Subcutaneous adipose tissue (tissue), 4 donors: Measurements from ENCODE around the gene NAV2. TPM values are rescaled to one million over a fixed set of nuclear protein-coding genes. Genes with fewer than 3 reads are reported as not detected.

ENCODE experiments used
- CTCF ChIP-seq: fragments of 450-650 bp; IDR thresholded peaks from one replicate; pipeline ENCODE4 v1.5.1; 2016; ENCODE audit warnings: low read depth, mild to moderate bottlenecking, control low read depth, antibody characterized with exemption, moderate library complexity
- total RNA-seq, 4 donors: library from RNA; depleted of rRNA; stranded (reverse); fragments of >200 nt; gene quantifications; one replicate each; pipeline ENCODE4 v1.1.0, GENCODE V29; 2016

The NAV2 gene
- total RNA-seq, 4 donors from 2014 or later = 13.6 to 31.5 (median 27.8) TPM

GRCh38 chr11:20003351-20003750 is 290.7 kb downstream of the NAV2 start:
- no peak for TF ChIP-seq CTCF

DNA sequence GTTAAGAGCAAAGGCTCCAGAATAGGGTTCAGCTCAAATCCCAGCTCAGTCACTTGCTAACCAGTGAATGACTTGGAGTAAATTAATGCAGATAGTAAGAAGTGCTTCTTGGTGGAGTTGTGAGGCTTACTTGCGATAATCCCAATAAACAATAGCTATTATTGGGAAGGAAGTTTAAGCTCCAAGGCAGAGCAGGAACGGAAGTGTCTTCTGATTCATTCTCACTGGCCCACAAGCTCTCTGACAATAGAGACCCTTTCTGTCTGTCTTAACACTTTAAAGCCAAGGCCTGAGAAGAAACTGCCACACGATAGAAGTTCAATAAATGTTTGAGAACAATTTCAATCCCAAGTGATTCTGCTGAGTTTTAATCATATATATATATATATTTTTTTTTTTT is 292.2 kb downstream of the NAV2 start:
- no peak for TF ChIP-seq CTCF

DNA sequence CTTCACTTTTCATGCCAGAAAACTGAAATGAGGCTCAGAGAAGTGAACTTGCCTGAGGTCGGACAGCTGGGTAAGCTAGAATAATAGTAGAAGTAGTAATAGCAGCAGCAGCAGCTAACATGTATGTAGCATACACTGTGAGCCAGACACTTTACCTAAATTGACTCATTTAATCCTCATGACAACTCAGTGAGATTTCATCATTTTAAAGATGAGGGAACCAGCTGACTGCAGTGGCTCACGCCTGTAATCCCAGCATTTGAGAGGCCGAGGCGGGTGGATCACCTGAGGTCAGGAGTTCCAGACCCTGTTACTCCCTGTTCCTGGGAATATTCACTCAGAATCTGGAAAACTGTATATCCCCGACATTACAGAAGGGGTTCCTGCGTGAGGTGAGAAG is 293.1 kb downstream of the NAV2 start:
- TF ChIP-seq CTCF = no peak

DNA sequence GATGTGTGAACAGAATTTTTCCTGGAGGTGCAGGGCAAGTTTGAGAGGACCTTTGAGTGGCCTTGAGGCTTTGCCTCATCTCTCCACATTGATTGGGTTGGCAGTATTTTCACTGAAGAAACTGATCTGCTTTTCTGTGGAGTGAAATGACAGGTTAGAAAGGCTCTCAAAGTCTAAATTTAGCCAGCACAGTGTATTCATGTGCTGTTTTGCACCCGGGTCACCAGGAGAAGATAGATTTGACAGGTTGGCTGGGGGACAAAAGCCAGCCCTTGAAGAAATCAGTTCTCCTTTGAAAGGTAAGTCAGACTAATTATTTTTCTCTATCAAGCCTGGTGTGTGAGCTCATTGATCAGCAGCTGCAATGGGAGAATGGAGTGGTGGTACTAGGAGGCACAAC is 294.7 kb downstream of the NAV2 start:
- TF ChIP-seq CTCF = no peak

DNA sequence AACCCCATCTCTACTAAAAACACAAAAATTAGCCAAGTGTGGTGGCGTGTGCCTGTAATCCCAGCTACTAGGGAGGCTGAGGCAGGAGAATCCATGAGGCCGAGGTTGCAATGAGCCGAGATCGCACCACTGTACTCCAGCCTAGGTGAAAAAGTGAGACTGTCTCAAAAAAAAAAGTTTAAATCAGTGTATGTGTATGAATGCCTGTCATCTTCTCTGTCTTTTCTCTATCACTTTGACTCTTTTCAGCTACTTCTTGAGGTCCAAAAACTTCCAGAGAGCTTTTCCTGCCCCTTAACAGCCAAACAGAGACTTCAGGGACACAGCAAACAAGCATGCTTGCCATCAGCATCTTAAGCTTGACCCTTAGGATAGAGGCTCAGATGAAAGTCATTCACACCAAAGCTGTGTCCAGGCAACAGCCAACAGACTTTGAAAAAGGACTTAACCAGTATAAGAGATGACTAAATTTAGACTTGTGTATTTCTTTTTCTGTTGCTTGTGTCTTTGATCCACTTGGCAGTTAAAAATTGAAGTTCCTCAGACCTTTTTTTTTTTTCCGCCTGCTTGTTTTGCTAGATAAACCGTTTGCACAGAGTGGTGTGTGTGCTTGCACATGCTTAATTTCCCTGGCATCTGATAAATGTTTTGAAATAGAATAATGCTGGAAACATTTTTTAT is 295.7 kb downstream of the NAV2 start:
- no peak for TF ChIP-seq CTCF

DNA sequence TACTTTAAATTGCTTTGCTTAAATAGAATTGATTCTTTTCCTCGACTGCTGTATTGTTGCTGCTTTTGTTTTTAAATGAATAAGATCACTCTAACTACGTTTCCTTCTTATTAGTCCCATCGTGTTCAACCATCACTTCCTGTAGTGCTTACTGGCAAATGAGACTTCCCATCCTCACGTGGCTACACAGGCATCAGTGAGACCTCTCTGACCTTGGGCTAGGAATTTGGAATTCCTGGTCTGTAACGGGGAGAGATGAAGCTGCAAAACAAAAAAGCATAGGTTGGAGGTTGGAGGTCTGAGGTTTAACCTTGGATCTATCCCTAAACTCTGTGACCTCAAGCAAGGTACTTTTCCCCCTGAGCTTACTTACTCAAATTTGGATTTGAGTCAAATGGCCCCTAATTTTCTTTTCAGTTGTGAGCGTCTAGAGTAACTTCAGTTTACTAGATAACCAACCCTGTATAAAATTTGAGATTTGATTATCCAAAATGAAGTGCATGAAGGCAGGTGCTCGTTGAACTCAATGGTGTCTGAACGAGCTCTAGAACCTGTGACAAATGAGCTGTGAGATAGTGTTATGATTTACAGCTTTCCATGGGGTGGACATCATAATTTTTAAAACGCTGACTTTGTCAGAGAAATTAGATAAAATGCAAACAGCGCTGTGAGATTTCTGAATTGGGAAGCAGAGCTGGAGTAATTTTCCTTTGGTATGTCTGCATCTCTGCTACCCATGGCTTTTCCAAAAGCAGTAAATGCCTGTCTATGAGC is 296.4 kb downstream of the NAV2 start:
- TF ChIP-seq CTCF = no peak

DNA sequence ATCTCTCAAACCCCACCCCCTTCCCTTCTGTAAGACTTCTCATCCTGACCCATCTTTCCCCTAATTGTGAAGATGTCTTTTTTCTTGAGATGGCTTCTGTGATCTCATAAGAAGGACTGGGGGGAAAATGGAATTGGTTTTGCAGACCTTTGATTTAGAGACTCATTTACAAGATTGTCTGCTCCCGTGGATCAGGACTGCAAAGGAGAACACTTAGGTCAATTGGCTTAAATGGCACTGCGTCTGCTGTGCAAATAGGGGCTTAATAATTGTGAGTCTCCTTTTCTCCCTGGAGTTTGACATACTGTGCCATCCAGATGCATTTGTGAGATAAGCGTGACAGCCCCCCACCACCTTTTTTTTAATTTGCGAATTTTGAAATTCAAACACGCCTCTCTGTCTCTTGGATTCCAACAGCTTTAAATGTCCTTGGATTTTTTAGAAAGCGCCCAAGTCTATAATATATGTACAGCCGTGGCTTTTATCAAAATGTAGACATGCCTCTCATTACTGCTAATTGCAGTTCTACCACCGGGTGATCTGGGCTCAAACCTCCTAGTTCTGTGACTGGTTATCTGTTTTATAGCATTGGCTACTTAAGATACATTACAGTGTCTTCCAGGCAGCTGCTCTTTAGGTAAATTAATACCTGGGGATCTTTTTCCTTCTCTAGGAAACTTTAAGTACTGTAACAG is 297.7 kb downstream of the NAV2 start:
- TF ChIP-seq CTCF = no peak
